Measurements from ENCODE around the gene TMED10. TPM values are rescaled to one million over a fixed set of nuclear protein-coding genes. Genes with fewer than 3 reads are reported as not detected.

Gene TMED10
- total and polyA plus RNA-seq, 2 of the 13 experiments (the other 11 are each of a cell fraction or from before 2014, with no cell fraction given), result 311 to 377 TPM

GRCh38 chr14:75098682-75099081 lies 77.7 kb downstream of the TMED10 start (continued):
- TF ChIP-seq SKI (IDR thresholded peaks at IDR 0.05; ENCODE audit: partially characterized antibody), result no peak
- TF ChIP-seq ZNF616 (CRISPR knock-in tag; IDR thresholded peaks at IDR 0.05; ENCODE audit: low read depth), result no peak
- TF ChIP-seq FOXA1 (IDR thresholded peaks at IDR 0.05), result no peak
- TF ChIP-seq FOXA1 (CRISPR knock-in tag; IDR thresholded peaks at IDR 0.05), result no peak
- no peak for TF ChIP-seq THAP7 (CRISPR knock-in tag; IDR thresholded peaks at IDR 0.05)

- peaks cover 10 to 52% of the 10 kb centered on the region in 2 experiments for H3K36me3 ChIP-seq (replicated peaks in 1 of 2; ENCODE audit: control insufficient read depth in 1 of 2, insufficient read depth in 2 of 2, low read length in 2 of 2)
These were observed 78.2 kb downstream of the TMED10 start for GRCh38 chr14:75098212-75098611.

More at GRCh38 chr14:75098212-75098611, 78.2 kb downstream of the TMED10 start:
- TF ChIP-seq GMEB1 (CRISPR knock-in tag; IDR thresholded peaks at IDR 0.05; ENCODE audit: borderline replicate concordance) (no peak), KLF13 (CRISPR knock-in tag; IDR thresholded peaks at IDR 0.05) (no peak), ZNF749 (CRISPR knock-in tag; IDR thresholded peaks at IDR 0.05; ENCODE audit: borderline replicate concordance) (no peak), ZNF629 (CRISPR knock-in tag; conservative IDR thresholded peaks at IDR 0.05) (no peak), SIX1 (CRISPR knock-in tag; IDR thresholded peaks at IDR 0.05; ENCODE audit: borderline replicate concordance) (no peak), ZBTB20 (CRISPR knock-in tag; IDR thresholded peaks at IDR 0.05; ENCODE audit: borderline replicate concordance, low read depth) (no peak), ZNF383 (CRISPR knock-in tag; IDR thresholded peaks at IDR 0.05; ENCODE audit: borderline replicate concordance) (no peak), ZHX2 (IDR thresholded peaks at IDR 0.05; ENCODE audit: low read depth) (no peak), ZHX2 (CRISPR knock-in tag; IDR thresholded peaks at IDR 0.05; ENCODE audit: borderline replicate concordance) (no peak)
- no peak overlapping the region for H3K9ac ChIP-seq (ENCODE audit: insufficient read depth, low read depth, low read length)
- intact Hi-C loops (cut with micrococcal nuclease; ENCODE audit: unreplicated experiment) (no loop called here), in situ Hi-C loops (cut with HindIII; ENCODE audit: extremely low pct_ligation_motif_present, low pct_unique_long_range_greater_than_20kb) (no loop called here)
- H2AFZ ChIP-seq (ENCODE audit: low read length), result no peak overlapping the region
- H3K4me3 ChIP-seq (replicated peaks in 1 of 3; ENCODE audit: insufficient read depth in 1 of 3, low read depth in 2 of 3, low read length in 3 of 3), result no peak overlapping the region
- CTCF ChIA-PET (ENCODE audit: low intra/inter-chr PET ratio, low total read pairs), result no interaction called here
- no peak for DNase-seq (ENCODE audit: low spot score)
- POLR2A ChIA-PET, result no interaction called here
- no peak for ATAC-seq
- no peak for FAIRE-seq
- H3K27ac ChIP-seq (ENCODE audit: extremely low read length, insufficient read depth, low read length), result no peak overlapping the region
- H3K4me1 ChIP-seq (ENCODE audit: insufficient read depth, low read length), result no peaks in the 10 kb centered on the region
- no peaks in the 10 kb centered on the region for H3K9me3 ChIP-seq (ENCODE audit: low read length)
- no peak overlapping the region for H3K4me2 ChIP-seq (ENCODE audit: low read depth, low read length)
- H3K79me2 ChIP-seq (ENCODE audit: insufficient read depth, low read length), result no peaks in the 10 kb centered on the region
- no peaks in the 10 kb centered on the region for H3K27me3 ChIP-seq (ENCODE audit: control insufficient read depth in 1 of 2, insufficient read depth in 2 of 2, low read length in 2 of 2)
- no TSS peak for BruUV-seq (replicated peaks)
- no peaks in the 10 kb centered on the region for H4K20me1 ChIP-seq (ENCODE audit: insufficient read depth, low read length)
